Left ventricle myocardium superior (tissue), 1 donor: ENCODE data around the gene MFSD6. TPM values are rescaled to one million over a fixed set of nuclear protein-coding genes. Genes with fewer than 3 reads are reported as not detected.
"Not testable (repeated sequence)": the region's sequence is repeated elsewhere in the genome, so short reads cannot be mapped to it uniquely, and the experiment has no call there.

Source experiments
- ATAC-seq: fragments of 200-7000 bp; cut with Tn5 transposase; one replicate; pipeline ENCODE4 v1.9.1; 2020; ENCODE audit warnings: mild to moderate bottlenecking, moderate library complexity
- DNase-seq: peaks from one replicate; pipeline ENCODE4 v3.0.0-alpha.2; 2020
- intact Hi-C: fragments of 100-400 bp; cut with micrococcal nuclease; formaldehyde crosslinking; loops from one replicate; pipeline ENCODE4 v1.11.0; 2022
- total RNA-seq: library from RNA; stranded (reverse); fragmentation: NEBNext Ultra II Directional; extraction: Animal tissue kit (Norgen Biotek cat#: 25700); gene quantifications from one replicate; pipeline ENCODE4 v1.2.1, GENCODE V29; 2021
- donor health status: DM: no; HTN: yes; CAD: no; lungs with severe emphysema.

Gene MFSD6
- total RNA-seq, 1 donor from 2014 or later = 24.4 TPM

DNA sequence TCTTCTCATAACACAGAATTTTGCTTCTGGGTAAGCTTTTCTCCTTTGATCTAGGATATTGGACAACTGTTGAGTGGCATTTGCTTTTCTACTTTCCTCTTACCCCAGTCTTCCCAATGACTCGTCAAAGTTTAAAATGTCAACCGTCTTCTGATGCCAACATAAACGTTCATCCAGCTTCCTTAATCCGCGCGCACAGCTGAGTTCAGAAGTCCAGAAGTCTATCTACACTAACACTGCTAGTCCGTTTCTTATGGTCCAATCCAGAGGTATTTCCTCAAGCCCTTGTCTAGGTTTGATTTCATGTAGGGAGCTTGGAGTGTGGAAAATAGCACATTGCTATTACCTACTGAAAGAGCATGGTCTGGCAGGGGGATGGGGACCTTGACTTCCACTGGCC, 48.7 kb downstream of the MFSD6 start:
- ATAC-seq (no peak), DNase-seq (no peak)
- intact Hi-C loops = no loop called here

- DNase-seq (no peak), ATAC-seq (no peak)
- intact Hi-C loops = no loop called here
These were observed 49.1 kb downstream of the MFSD6 start for GRCh38 chr2:190457256-190457655.

DNA sequence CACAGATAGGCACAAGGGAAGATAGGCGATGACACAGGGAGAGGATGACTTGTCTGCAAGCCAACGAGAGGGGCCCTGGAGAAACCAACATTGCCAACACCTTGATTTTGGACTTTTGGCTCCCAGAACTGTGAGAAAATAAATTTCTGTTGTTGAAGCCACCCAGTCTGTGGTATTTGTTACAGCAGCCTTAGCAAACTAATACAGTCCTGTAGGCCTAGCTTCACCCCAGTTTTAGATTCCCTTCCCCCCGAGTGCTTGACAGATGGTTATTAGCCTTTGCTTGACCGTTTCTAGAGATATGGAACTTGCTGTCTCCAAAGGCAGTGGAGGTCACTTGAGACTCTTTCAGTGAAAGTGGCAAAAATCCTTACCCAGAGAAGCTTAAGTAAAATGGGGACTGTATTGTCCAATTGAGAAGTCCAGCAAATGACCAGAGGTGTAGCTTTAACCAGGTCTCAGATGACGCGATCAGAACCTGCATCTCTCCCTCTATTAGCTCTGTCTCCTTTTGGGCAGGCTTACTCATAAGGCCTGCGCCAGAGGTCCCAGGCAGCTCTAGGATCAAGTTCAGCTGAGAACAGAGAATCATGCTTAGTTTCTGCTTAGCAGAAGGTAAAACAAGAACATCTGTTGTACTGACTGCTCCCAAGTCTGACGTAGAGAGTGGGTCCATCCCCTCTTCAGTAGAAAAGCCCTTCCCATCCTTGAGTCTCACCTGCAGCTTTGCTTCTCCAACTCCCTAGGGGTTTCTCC, 50.4 kb downstream of the MFSD6 start:
- no peak for ATAC-seq
- intact Hi-C loops = no loop called here
- no peak for DNase-seq

DNA sequence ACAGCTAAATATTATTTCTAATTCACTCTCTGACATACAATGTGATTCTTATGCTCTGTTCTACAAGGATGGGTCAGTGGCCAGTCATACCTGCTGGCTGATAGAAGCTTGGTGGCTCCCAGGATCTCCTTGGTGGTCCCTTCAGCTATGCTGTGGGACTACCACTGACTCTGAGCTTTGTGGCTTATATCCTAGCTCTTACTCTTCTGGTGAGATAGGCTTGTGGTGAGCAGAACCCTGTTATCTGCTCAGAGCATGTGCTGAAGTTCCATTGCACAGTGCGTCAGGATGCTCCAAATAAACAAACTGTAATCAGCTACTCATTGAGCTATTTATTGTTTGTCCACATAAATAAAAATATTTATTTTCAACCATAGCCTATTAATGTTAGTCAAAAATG, 51.7 kb downstream of the MFSD6 start:
- intact Hi-C loops = no loop called here
- peak; percentile 87 for ATAC-seq

GRCh38 chr2:190460487-190460886, 52.3 kb downstream of the MFSD6 start:
- intact Hi-C loops = no loop called here
- no peak for ATAC-seq
- no peak for DNase-seq

More for the DNA sequence above, 51.7 kb downstream of the MFSD6 start:
- DNase-seq = no peak

GRCh38 chr2:190462181-190462580, 54.0 kb downstream of the MFSD6 start:
- intact Hi-C loops = no loop called here
- no peak for DNase-seq
- ATAC-seq = no peak

GRCh38 chr2:190462611-190463010, 54.5 kb downstream of the MFSD6 start:
- ATAC-seq (no peak), DNase-seq (no peak)
- intact Hi-C loops = no loop called here

- DNase-seq = no peak
- ATAC-seq = no peak
- intact Hi-C loops = no loop called here
These were observed 56.9 kb downstream of the MFSD6 start for GRCh38 chr2:190465060-190465459.

GRCh38 chr2:190466819-190467446, 58.8 kb downstream of the MFSD6 start:
- intact Hi-C loops = no loop called here
- no peak for ATAC-seq

DNA sequence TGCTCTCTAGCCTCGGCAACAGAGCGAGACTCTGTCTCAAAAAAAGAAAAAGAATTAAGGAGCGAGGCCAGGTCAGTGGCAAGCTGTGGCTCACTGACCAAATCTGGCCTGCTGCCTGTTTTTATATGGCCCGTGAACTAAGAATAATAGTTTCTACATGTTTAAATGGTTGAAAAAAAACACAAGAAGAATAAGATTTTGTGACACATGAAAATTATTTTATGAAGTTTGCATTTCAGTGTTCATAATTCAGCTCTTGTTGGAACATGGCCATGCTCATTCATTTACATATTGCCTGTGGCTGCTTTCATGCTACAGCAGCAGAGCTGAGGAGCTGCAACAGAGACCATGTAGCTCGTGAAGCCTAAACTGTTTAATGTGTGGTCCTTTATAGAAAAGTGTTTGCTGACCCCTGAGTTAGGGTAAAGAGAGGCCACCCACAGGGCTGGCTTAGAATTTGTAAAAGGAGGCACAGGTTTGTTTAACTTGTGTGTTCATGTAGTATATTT, 59.5 kb downstream of the MFSD6 start:
- intact Hi-C loops = no loop called here
- ATAC-seq = peak; percentile 20
- no peak for DNase-seq

More at GRCh38 chr2:190466819-190467446, 58.8 kb downstream of the MFSD6 start:
- DNase-seq = no peak

GRCh38 chr2:190468354-190468753, 60.2 kb downstream of the MFSD6 start:
- intact Hi-C loops, DNase-seq, ATAC-seq: not testable (repeated sequence)

- peak; percentile 75 for DNase-seq
- intact Hi-C loops = no loop called here
- ATAC-seq = peak; percentile 86
These were observed 60.8 kb downstream of the MFSD6 start for GRCh38 chr2:190468814-190469569.

DNA sequence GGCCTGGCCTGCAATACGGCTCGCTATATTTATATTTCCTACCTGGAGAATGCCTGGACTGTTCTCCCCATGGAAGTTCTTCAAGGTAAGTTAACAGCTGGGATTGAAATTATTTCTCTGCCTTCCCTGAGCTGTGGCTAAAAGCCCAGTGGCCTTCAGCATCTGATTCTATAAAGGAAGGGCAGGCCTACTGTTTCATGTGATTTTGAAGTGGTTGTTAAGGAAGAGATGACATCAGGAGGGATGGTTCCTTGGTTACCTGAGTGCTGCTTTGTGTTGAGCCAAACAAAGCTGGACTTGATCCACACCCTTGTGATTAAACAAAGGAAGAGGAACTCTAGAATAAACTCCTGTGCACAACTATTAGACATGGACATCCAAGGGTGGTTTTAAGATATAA, 61.6 kb downstream of the MFSD6 start:
- intact Hi-C loops = no loop called here
- DNase-seq (no peak), ATAC-seq (peak; percentile 93)

- DNase-seq = no peak
- intact Hi-C loops = no loop called here
- no peak for ATAC-seq
These were observed 62.2 kb downstream of the MFSD6 start for GRCh38 chr2:190470256-190470826.

DNA sequence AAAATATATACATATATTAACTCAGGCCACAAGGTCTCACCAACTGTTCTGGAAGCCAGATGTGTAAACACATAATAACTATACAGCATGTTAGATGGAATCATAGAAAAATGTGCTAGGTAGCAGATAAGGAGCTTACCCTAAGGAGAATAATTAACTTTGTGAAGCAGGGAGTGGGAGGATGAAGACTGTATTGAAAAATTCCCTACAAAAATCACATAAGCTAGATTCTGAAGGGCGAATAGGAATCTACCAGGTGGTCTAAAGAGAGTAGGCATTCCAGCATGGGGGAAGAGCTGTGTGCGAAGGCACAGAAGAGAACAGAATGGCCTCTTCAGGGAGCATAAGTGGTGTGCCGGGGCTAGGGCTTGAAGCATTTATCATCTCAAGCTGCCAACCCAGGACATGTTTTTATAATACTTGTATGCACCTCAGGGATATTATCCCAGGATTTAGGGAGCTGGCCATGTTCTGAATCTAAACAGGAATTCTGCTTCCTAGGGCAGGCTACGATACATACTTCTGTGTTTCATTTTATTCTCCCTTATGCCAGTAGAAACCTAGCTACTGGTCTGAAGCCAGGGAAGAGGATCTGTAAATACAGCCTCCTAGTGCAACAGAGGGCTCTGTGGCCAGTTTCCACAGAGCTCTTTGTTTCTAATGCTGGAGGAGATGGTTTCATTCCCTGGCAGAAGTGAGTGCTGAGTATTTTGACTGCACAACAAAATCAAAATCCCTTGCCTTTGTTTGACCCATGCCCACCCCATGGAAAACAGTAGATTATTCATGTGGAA, 69.7 kb downstream of the MFSD6 start:
- peak; percentile 94 for ATAC-seq
- peak; percentile 37 for DNase-seq
- intact Hi-C loops = no loop called here

DNA sequence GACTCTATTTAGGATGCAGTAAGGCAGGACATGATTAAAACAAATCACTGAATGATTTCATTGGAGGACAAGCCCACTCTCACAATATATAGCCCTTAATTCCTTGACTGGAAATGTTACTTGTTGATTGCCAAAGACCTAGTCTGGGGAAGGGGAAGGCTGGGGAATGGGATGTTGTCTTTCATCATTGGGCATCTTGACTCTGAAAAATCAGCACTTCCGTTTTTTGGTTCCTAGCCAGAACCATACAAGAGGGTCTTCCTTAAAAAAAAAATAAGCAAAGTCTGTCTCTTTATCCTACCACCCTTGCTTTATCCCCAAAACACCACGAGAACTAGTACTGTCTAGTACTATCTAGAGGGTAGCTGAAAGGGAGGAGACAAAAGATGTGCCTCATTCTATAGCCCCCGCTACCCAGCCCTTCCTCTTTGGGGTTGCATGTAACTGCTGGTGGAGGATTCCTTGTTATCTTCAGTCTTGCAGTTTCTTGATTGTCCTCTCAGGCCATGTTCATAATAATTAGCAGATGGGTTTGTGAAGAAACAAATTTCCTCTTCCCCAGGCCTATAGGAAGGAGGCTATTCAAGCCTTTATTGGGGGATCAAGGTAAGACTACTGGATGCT, 70.5 kb downstream of the MFSD6 start:
- intact Hi-C loops = no loop called here
- DNase-seq (no peak), ATAC-seq (no peak)

- intact Hi-C loops = no loop called here
- ATAC-seq = peak; percentile 33
- DNase-seq = no peak
These were observed 73.2 kb downstream of the MFSD6 start for GRCh38 chr2:190481339-190481738.

- ATAC-seq = no peak
- intact Hi-C loops = no loop called here
These were observed 74.3 kb downstream of the MFSD6 start for GRCh38 chr2:190482451-190482850.

More at GRCh38 chr2:190482451-190482850, 74.3 kb downstream of the MFSD6 start:
- DNase-seq = no peak
